Stimulated activated naive CD4-positive, alpha-beta T cell (primary cell): ENCODE measurements around the gene RPL23.
A peak's percentile ranks its signal among the peaks of the same experiment; 100 is the strongest.

Experiments
- DNase-seq, 6 experiments: peaks; one replicate each; lab custom pipeline; 2025; lab: John Stamatoyannopoulos, UW

The RPL23 gene

GRCh38 chr17:38853292-38854219 lies at the start of gene RPL23:
Gene RPL23 (minus strand): TSS chr17:38853721. CDS start chr17:38853710, 11 bp downstream.
- peak; percentile 88 to 97 (median 91) for DNase-seq

GRCh38 chr17:38900978-38901656 lies 47.6 kb upstream of the RPL23 start:
- DNase-seq, result no peak

- peak in 1 of 6 experiments; percentile 20 for DNase-seq
Measured at GRCh38 chr17:38899421-38899820, 45.9 kb upstream of the RPL23 start.

GRCh38 chr17:38898812-38899348 lies 45.4 kb upstream of the RPL23 start:
- DNase-seq, result peak; percentile 51 to 68 (median 62)

GRCh38 chr17:38898291-38898679 lies 44.8 kb upstream of the RPL23 start:
- DNase-seq, result peak in 3 of 6 experiments; percentile 39 to 64 (median 51)

- DNase-seq, result no peak
Measured at GRCh38 chr17:38897671-38898290, 44.3 kb upstream of the RPL23 start.

- DNase-seq, result no peak
Measured at GRCh38 chr17:38897176-38897575, 43.7 kb upstream of the RPL23 start.

GRCh38 chr17:38896346-38896954 lies 42.9 kb upstream of the RPL23 start:
- DNase-seq, result no peak

- no peak for DNase-seq
Measured at GRCh38 chr17:38894276-38894675, 40.8 kb upstream of the RPL23 start.

DNA sequence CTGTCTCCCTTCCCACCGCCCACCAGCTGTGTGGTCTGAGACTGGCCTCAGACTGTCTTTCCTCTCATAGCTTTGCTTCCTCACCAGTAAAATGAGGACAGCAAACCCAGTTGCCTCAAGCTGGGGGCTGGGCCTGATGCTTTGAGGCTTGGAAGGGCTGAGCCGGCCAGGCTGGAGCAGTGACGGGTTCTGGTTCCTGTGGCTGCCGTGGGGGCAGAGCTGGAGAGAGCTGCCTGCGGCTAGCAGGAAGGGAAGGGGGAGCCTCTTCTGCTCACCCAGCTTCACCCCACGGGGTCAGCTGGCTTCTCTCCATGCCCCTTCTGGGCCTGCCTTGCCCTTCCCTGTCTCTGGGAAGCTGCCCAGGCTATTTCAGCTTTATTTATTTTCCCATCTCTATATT lies 40.1 kb upstream of the RPL23 start:
- peak in 1 of 6 experiments; percentile 19 for DNase-seq

GRCh38 chr17:38893113-38893512 lies 39.6 kb upstream of the RPL23 start:
- peak in 1 of 6 experiments; percentile 19 for DNase-seq

- DNase-seq, result no peak
Measured at GRCh38 chr17:38892620-38893019, 39.1 kb upstream of the RPL23 start.

DNA sequence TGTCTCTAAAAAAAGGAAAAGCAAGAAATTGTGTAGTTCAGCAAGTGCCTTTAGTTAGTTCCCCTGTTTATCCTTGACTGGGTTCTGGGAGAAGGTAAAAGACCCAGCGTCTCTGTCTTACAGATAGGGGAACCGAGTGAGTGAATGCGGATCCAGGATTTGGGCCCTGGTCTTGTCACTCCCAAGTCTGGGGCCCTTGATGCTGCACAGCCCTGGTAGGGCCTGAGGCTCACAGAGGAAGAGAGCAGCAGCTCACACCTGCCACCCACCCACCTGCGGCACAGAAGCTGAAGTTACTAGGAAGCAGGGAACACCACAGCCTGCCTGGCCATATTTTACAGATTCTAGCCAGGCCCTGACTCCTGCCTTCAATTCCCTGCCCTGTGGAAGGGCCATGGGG lies 38.6 kb upstream of the RPL23 start:
- peak in 1 of 6 experiments; percentile 13 for DNase-seq

- peak in 3 of 6 experiments; percentile 14 to 40 (median 37) for DNase-seq
Measured at GRCh38 chr17:38891441-38891840, 37.9 kb upstream of the RPL23 start.

DNA sequence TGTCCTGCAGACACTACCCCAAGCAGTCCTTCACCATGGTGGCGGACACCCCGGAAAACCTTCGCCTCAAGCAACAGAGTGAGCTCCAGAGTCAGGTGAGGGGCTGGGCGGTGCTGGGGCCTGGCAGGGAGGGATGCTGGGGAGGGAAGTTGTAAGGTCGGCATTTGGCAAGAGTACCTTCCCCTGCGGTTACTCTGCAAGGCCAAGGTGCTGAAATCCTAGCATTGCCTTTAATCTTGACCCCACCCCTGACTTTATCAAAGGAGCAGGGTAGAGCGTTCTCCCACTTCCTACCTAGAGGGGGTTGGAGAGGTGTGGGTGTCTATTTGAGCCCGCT lies 36.9 kb upstream of the RPL23 start:
- peak in 3 of 6 experiments; percentile 14 to 22 (median 19) for DNase-seq

DNA sequence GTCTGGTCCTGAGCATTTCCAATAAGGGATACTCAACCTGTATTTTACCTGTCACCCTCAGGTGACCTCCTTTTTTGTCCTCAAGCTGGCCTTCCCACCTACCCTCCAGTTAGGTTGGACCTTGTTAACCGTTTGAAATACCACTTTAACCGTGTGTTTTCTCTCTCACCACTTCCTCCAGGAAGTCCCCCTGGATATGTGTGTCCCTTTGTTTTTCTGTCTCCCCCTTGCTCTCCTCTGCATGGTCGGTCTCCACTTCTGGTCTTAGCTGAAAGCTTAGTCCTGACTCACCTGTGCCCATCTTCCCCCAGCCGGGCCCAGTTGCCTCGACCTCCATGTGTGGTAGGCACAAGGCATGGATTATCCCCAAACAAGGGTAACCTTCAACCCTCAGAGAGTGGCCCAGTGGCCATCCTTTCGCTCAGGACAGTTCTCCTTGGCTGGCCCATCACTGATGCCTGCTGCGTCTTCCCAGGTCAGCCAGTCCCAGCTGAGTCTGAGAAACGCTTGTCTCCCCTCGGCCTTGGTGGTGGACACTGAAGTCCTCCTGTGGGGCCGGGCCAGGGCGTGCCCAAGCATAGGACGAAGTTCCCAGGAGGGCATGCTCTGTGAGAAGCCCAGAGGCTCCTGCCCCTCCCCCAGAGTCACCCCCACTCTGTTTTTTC lies 36.4 kb upstream of the RPL23 start:
- DNase-seq, result no peak

GRCh38 chr17:38888842-38889241 lies 35.3 kb upstream of the RPL23 start:
- no peak for DNase-seq

- DNase-seq, result no peak
Measured at GRCh38 chr17:38886643-38887010, 33.1 kb upstream of the RPL23 start.

- DNase-seq, result peak in 1 of 6 experiments; percentile 15
Measured at GRCh38 chr17:38885728-38886642, 32.5 kb upstream of the RPL23 start.

DNA sequence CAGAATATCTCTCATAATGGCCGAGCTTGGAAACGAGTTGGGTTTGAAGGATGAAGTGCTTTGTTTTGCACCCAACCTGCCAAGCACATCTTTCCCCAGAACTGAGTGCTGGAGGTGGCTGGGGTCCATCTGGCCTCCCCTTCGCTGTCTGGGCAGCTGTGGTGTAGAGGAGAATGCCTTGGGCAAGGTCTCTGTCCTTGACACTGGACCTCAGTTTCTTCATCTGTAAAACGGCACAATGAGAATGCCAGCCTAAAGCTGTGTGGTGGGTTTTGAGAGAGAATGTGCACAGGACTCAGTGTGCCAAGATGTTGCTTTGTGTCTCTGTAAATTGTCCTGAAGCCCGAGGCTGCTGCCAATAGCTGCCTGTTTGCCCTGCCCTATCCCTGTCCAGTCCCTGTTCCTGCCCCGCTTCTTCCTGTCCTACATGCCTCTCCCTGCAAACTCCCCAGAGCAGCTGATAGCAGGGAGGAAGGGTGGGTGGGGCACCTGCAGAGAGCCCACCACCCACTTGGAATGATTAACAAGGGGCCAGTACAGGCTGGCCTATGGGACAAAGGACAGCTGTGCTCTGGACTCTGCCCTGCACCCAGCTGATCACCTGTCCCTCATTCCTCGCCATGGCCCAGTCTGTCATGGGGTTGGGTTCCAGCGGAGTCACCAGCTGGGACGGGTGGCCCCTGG lies 31.7 kb upstream of the RPL23 start:
- DNase-seq, result no peak
